Measurements from ENCODE around the gene HAVCR1. TPM values are rescaled to one million over a fixed set of nuclear protein-coding genes. Genes with fewer than 3 reads are reported as not detected.

The HAVCR1 gene
- total RNA-seq, 1 donor from 2014 or later, result not detected

DNA sequence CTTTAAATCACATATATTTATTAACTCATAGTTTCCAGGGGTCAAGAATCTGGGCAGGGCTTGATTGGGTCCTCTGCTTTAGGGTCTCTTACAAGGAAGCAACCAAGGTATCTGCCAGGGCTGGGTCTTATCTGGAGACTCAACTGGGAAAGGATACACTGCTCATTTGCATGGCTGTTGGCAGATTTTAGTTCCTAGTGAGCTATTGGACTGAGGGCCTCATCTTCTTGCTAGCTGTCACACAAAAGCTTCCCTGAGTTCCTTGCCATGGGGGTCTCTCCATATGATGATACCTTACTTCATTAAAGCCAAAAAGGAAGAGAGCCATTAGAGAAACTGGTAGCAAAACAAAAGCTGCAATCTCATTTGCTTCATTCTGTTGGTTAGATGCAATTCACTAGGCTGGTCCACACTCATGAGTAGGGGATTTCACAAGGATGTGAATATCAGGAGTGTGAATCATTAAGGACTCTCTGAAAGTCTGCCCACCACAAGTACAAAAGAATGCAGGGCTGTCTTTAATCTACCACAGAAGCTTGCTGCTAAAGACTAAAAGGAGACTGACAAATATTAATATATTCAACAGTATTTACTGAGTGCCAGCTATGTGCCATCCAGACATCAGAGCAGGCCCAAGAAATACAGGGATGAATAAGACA is 53.9 kb downstream of the HAVCR1 start:
- no peak for DNase-seq (ENCODE audit: low read depth in 2 of 2)

DNA sequence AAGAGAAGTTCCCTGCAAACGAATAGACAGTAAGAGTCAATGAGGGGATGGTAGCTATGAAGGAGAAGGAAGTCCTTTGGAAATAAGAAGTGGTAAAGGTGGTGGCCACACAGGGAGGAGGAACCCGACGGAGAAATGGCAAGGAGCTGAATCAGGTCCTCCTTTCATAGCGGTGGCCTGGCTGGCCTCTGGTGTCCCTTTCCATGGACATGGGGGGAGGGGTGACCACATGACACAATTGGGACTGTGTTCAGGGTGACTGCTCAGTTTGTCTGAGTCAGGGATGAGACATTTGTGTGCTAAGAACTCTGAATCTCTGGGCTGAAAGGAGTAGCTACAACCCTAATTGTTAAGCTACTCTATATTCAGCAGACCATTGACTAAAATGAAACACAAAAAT is 67.2 kb downstream of the HAVCR1 start:
- DNase-seq (ENCODE audit: low read depth in 2 of 2), result no peak

DNA sequence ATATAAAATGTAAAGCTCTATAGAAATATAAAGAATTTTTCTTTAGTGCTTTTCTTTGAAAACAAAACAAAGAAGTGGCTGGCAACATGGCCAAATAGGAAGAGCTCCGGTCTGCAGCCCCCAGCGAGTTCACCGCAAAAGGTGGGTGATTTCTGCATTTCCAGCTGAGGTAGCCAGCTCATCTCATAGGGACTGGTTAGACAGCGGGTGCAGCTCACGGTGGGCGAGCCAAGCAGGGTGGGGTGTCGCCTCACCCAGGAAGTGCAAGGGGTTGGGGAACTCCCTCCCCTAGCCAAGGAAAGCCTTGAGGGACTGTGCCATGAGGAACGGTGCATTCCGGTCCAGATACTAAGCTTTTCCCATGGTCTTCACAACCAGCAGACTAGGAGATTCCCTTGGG is 74.9 kb downstream of the HAVCR1 start:
- DNase-seq (ENCODE audit: low read depth in 2 of 2), result no peak

DNA sequence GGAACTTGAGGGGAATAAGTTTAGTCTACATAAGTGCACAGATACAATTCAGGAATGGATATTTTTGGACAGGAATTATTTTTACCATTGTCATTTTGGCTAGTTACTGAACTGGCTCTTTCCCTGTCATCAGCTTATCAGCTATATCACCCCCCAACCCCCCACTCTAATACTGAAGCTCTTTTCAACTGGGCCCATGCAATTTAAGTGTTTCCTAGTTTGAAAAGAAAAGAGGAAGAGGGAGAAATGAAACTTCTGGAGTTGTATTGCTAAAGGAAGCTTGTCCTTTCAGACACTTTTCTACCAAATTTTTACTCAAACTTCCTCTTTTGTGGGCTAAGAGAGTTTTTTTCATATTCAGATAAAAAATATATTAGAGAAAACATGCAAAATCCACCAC is 77.4 kb downstream of the HAVCR1 start:
- DNase-seq (ENCODE audit: low read depth in 2 of 2), result no peak

Other genes with a start within 250 kb of the HAVCR1 start
- gene PPP1R2B, start 208.8 kb downstream of the HAVCR1 start, total RNA-seq, result 0.22 and 0.40 TPM in 2 replicates
- not detected in 2 replicates for gene TIMD4, start 95.9 kb downstream of the HAVCR1 start, total RNA-seq
- under 0.01 TPM in 1 of 2 replicates, not detected in the other for gene HAVCR2, start 49.9 kb upstream of the HAVCR1 start, total RNA-seq
- 5.0 and 6.3 TPM in 2 replicates for gene MED7, start 83.7 kb upstream of the HAVCR1 start, total RNA-seq
- gene GARIN3, start 107.1 kb upstream of the HAVCR1 start, total RNA-seq, result not detected in 2 replicates
- not detected in 2 replicates for gene ITK, start 121.7 kb upstream of the HAVCR1 start, total RNA-seq
- 1.6 and 8.7 TPM in 2 replicates for gene CYFIP2, start 207.0 kb upstream of the HAVCR1 start, total RNA-seq

Data from lung microvascular endothelial cell (primary cell).